ENCODE measurements around the gene UPF2. TPM values are rescaled to one million over a fixed set of nuclear protein-coding genes. Genes with fewer than 3 reads are reported as not detected.

UPF2 gene
- total and polyA plus RNA-seq, 2 donors (not counting 1 experiment from before 2014, with no cell fraction given) = 8.9 to 60.0 TPM

- H3K4me1 Mint-ChIP-seq = peaks cover 2% of the 10 kb centered on the region
- intact Hi-C loops (cut with micrococcal nuclease) = no loop called here
- no peak overlapping the region for H3K27ac ChIP-seq (ENCODE audit: low read length in 2 of 2)
- CTCF ChIA-PET = no interaction called here
- H3K4me3 Mint-ChIP-seq = no peak overlapping the region
- H4K20me1 ChIP-seq (ENCODE audit: control insufficient read depth, insufficient read depth, low read length, poor library complexity, severe bottlenecking) = no peaks in the 10 kb centered on the region
- H3K9ac ChIP-seq (ENCODE audit: low read length) = no peak overlapping the region
- no peaks in the 10 kb centered on the region for H3K9me3 Mint-ChIP-seq (ENCODE audit: insufficient read depth)
- H3K9me3 ChIP-seq (ENCODE audit: control extremely low read depth in 1 of 3, control insufficient read depth in 2 of 3, insufficient read depth in 1 of 3, low read length in 2 of 3) = no peaks in the 10 kb centered on the region
- POLR2A ChIA-PET = no interaction called here
- H3K4me2 ChIP-seq (replicated peaks; ENCODE audit: low read depth, low read length, poor library complexity, severe bottlenecking) = no peak overlapping the region
- no peak overlapping the region for H2AFZ ChIP-seq (ENCODE audit: insufficient read depth, low read depth, low read length, poor library complexity, severe bottlenecking)
- no peaks in the 10 kb centered on the region for H3K36me3 ChIP-seq (replicated peaks in 1 of 2; ENCODE audit: control extremely low read depth in 1 of 2, control insufficient read depth in 1 of 2, extremely low read depth in 1 of 2, insufficient read depth in 2 of 2, low read length in 1 of 2)
- no peak overlapping the region for H3K4me3 ChIP-seq (ENCODE audit: control extremely low read depth in 1 of 5, extremely low read depth in 1 of 5, insufficient read depth in 1 of 5, low read depth in 2 of 5, low read length in 4 of 5)
- no peak for DNase-seq
- H3K27ac Mint-ChIP-seq = no peak overlapping the region
- whole genome bisulfite sequencing (ENCODE audit: insufficient coverage) = 96% methylated on average over 17 of the region's 18 CpGs
- no peak for ATAC-seq (ENCODE audit: low read depth)
- no peaks in the 10 kb centered on the region for H3K27me3 ChIP-seq (replicated peaks in 1 of 4; ENCODE audit: control extremely low read depth in 1 of 4, control insufficient read depth in 3 of 4, insufficient read depth in 4 of 4, low read length in 3 of 4)
- H3K27me3 Mint-ChIP-seq = peaks cover 3% of the 10 kb centered on the region
- no peaks in the 10 kb centered on the region for H3K4me1 ChIP-seq (ENCODE audit: control insufficient read depth in 2 of 2, insufficient read depth in 2 of 2, low read length in 2 of 2)
- H3K79me2 ChIP-seq (ENCODE audit: control insufficient read depth, insufficient read depth, low read length) = no peaks in the 10 kb centered on the region
- TF ChIP-seq EZH2 (IDR thresholded peaks at IDR 0.05; ENCODE audit: borderline replicate concordance, insufficient read depth, low read depth, low read length, poor library complexity, severe bottlenecking) = no peak
- TF ChIP-seq, protein P1, sequence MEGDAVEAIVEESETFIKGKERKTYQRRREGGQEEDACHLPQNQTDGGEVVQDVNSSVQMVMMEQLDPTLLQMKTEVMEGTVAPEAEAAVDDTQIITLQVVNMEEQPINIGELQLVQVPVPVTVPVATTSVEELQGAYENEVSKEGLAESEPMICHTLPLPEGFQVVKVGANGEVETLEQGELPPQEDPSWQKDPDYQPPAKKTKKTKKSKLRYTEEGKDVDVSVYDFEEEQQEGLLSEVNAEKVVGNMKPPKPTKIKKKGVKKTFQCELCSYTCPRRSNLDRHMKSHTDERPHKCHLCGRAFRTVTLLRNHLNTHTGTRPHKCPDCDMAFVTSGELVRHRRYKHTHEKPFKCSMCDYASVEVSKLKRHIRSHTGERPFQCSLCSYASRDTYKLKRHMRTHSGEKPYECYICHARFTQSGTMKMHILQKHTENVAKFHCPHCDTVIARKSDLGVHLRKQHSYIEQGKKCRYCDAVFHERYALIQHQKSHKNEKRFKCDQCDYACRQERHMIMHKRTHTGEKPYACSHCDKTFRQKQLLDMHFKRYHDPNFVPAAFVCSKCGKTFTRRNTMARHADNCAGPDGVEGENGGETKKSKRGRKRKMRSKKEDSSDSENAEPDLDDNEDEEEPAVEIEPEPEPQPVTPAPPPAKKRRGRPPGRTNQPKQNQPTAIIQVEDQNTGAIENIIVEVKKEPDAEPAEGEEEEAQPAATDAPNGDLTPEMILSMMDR (IDR thresholded peaks at IDR 0.05) = no peak
Measured at GRCh38 chr10:11907914-11908313, 134.7 kb downstream of the UPF2 start.

DNA sequence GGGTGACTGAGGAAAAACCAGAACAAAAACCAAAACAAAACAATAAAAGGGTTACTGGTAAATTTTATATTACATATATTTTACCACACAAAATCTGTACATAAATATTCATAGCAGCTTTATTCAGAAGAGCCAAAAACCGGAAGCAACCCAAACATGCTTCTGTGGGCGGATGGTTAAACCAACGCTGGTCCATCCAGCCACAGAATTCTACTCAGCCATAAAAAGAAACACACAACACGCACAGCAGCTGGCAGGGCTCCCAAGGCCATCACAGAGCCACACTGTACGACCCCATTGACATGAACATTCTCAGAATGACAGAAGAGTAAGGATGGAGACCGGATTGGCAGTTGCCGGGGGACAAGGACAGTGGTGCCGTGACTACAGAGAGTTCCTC lies 135.9 kb downstream of the UPF2 start:
- H3K4me1 Mint-ChIP-seq = peaks cover 2% of the 10 kb centered on the region
- Histone ChIP-seq H4K20me1 (ENCODE audit: control insufficient read depth, insufficient read depth, low read length, poor library complexity, severe bottlenecking) (no peaks in the 10 kb centered on the region), H3K36me3 (replicated peaks in 1 of 2; ENCODE audit: control extremely low read depth in 1 of 2, control insufficient read depth in 1 of 2, extremely low read depth in 1 of 2, insufficient read depth in 2 of 2, low read length in 1 of 2) (no peaks in the 10 kb centered on the region), H3K9ac (ENCODE audit: low read length) (no peak overlapping the region), H3K4me3 (ENCODE audit: control extremely low read depth in 1 of 5, extremely low read depth in 1 of 5, insufficient read depth in 1 of 5, low read depth in 2 of 5, low read length in 4 of 5) (no peak overlapping the region), H3K79me2 (ENCODE audit: control insufficient read depth, insufficient read depth, low read length) (no peaks in the 10 kb centered on the region), H3K27ac (ENCODE audit: low read length in 2 of 2) (no peak overlapping the region), H3K4me2 (replicated peaks; ENCODE audit: low read depth, low read length, poor library complexity, severe bottlenecking) (no peak overlapping the region), H3K4me1 (ENCODE audit: control insufficient read depth in 2 of 2, insufficient read depth in 2 of 2, low read length in 2 of 2) (no peaks in the 10 kb centered on the region), H2AFZ (ENCODE audit: insufficient read depth, low read depth, low read length, poor library complexity, severe bottlenecking) (no peak overlapping the region), H3K9me3 (ENCODE audit: control extremely low read depth in 1 of 3, control insufficient read depth in 2 of 3, insufficient read depth in 1 of 3, low read length in 2 of 3) (no peaks in the 10 kb centered on the region), H3K27me3 (replicated peaks in 1 of 4; ENCODE audit: control extremely low read depth in 1 of 4, control insufficient read depth in 3 of 4, insufficient read depth in 4 of 4, low read length in 3 of 4) (no peaks in the 10 kb centered on the region)
- WGBS (ENCODE audit: insufficient coverage) = 73% methylated on average over 4 of the region's 8 CpGs
- no peak for TF ChIP-seq EZH2 (IDR thresholded peaks at IDR 0.05; ENCODE audit: borderline replicate concordance, insufficient read depth, low read depth, low read length, poor library complexity, severe bottlenecking)
- TF ChIP-seq, protein P1 (IDR thresholded peaks at IDR 0.05) = no peak
- peaks cover 3% of the 10 kb centered on the region for H3K27me3 Mint-ChIP-seq
- intact Hi-C loops (cut with micrococcal nuclease) = no loop called here
- no peaks in the 10 kb centered on the region for H3K9me3 Mint-ChIP-seq (ENCODE audit: insufficient read depth)
- peak overlapping the region; percentile 21 for H3K4me3 Mint-ChIP-seq
- ChIA-PET POLR2A (no interaction called here), CTCF (no interaction called here)
- ATAC-seq (ENCODE audit: low read depth) (no peak), DNase-seq (no peak)
- H3K27ac Mint-ChIP-seq = no peak overlapping the region

All from B cell (primary cell).